ENCODE measurements around the gene UNC13D. TPM values are rescaled to one million over a fixed set of nuclear protein-coding genes. Genes with fewer than 3 reads are reported as not detected.
A peak's percentile ranks its signal among the peaks of the same experiment; 100 is the strongest.

Gene UNC13D
- total RNA-seq, 1 experiment from 2014 or later, result 12.7 TPM

GRCh38 chr17:75846692-75847613, 2.7 kb upstream of the UNC13D start:
- no peak overlapping the region for H3K4me3 ChIP-seq (ENCODE audit: low read depth in 2 of 2, low read length in 2 of 2)
- ATAC-seq (no peak), DNase-seq (ENCODE audit: low read depth, low spot score) (no peak)
- no TSS peak for BruUV-seq (replicated peaks)
- intact Hi-C loops (cut with micrococcal nuclease; ENCODE audit: unreplicated experiment), result no loop called here
- no peaks in the 10 kb centered on the region for H3K9me3 ChIP-seq (ENCODE audit: control insufficient read depth, insufficient read depth, low read depth, low read length)
- H3K27ac ChIP-seq (ENCODE audit: low read length), result no peak overlapping the region; the same call in 1 of the 2 replicates
- in situ Hi-C loops (cut with HindIII; ENCODE audit: low pct_unique_long_range_greater_than_20kb, low sequenced_read_pairs), result no loop called here
- H3K27me3 ChIP-seq (ENCODE audit: control insufficient read depth, insufficient read depth, low read length), result no peaks in the 10 kb centered on the region
- ChIA-PET POLR2A (no interaction called here), CTCF (interaction anchor here (0.6 to 2.4 kb wide), 7 partner anchors 9 to 67 kb away, joined by 3 to 22 read pairs (median 3); partner anchors contain the start of gene WBP2)
- H3K4me1 ChIP-seq (ENCODE audit: control insufficient read depth, insufficient read depth, low read length), result peaks cover 41% of the 10 kb centered on the region
- TF ChIP-seq POLR2AphosphoS5 (IDR thresholded peaks at IDR 0.05; ENCODE audit: low read depth, low read length) (no peak), SIN3A (IDR thresholded peaks at IDR 0.05; ENCODE audit: borderline replicate concordance, insufficient read depth, low read depth, low read length) (no peak), REST (IDR thresholded peaks at IDR 0.05; ENCODE audit: insufficient read depth in 1 of 2, low read depth in 2 of 2, low read length in 1 of 2) (no peak), TCF7L2 (IDR thresholded peaks at IDR 0.05; ENCODE audit: low read depth, low read length) (no peak)
- TF ChIP-seq, protein P1, sequence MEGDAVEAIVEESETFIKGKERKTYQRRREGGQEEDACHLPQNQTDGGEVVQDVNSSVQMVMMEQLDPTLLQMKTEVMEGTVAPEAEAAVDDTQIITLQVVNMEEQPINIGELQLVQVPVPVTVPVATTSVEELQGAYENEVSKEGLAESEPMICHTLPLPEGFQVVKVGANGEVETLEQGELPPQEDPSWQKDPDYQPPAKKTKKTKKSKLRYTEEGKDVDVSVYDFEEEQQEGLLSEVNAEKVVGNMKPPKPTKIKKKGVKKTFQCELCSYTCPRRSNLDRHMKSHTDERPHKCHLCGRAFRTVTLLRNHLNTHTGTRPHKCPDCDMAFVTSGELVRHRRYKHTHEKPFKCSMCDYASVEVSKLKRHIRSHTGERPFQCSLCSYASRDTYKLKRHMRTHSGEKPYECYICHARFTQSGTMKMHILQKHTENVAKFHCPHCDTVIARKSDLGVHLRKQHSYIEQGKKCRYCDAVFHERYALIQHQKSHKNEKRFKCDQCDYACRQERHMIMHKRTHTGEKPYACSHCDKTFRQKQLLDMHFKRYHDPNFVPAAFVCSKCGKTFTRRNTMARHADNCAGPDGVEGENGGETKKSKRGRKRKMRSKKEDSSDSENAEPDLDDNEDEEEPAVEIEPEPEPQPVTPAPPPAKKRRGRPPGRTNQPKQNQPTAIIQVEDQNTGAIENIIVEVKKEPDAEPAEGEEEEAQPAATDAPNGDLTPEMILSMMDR (IDR thresholded peaks at IDR 0.05), result no peak
- H3K36me3 ChIP-seq (ENCODE audit: control insufficient read depth, insufficient read depth, low read length), result no peaks in the 10 kb centered on the region; the same call in 1 of the 2 replicates

- no peak for TF ChIP-seq TCF7L2 (IDR thresholded peaks at IDR 0.05; ENCODE audit: low read depth, low read length)
- TF ChIP-seq REST (IDR thresholded peaks at IDR 0.05; ENCODE audit: insufficient read depth in 1 of 2, low read depth in 2 of 2, low read length in 1 of 2), result no peak
- TF ChIP-seq, protein P1 (IDR thresholded peaks at IDR 0.05), result no peak
- TF ChIP-seq SIN3A (IDR thresholded peaks at IDR 0.05; ENCODE audit: borderline replicate concordance, insufficient read depth, low read depth, low read length), result no peak
- TF ChIP-seq POLR2AphosphoS5 (IDR thresholded peaks at IDR 0.05; ENCODE audit: low read depth, low read length), result no peak
- ChIA-PET POLR2A (interaction anchor here (0.6 kb wide), 1 partner anchor 22 kb away, joined by 3 read pairs; no protein-coding TSS in a partner anchor), CTCF (interaction anchor here (0.9 to 2.4 kb wide), 4 partner anchors 9 to 66 kb away, joined by 3 to 22 read pairs (median 4); partner anchors contain the start of gene WBP2)
- ATAC-seq (no peak), DNase-seq (ENCODE audit: low read depth, low spot score) (no peak)
- Histone ChIP-seq H3K4me3 (ENCODE audit: low read depth in 2 of 2, low read length in 2 of 2) (no peak overlapping the region), H3K27me3 (ENCODE audit: control insufficient read depth, insufficient read depth, low read length) (no peaks in the 10 kb centered on the region), H3K27ac (ENCODE audit: low read length) (peak overlapping the region; percentile 84), H3K36me3 (ENCODE audit: control insufficient read depth, insufficient read depth, low read length) (no peaks in the 10 kb centered on the region; the same call in 1 of the 2 replicates), H3K4me1 (ENCODE audit: control insufficient read depth, insufficient read depth, low read length) (peaks cover 41% of the 10 kb centered on the region), H3K9me3 (ENCODE audit: control insufficient read depth, insufficient read depth, low read depth, low read length) (no peaks in the 10 kb centered on the region)
- intact Hi-C loops (cut with micrococcal nuclease; ENCODE audit: unreplicated experiment), result no loop called here
- in situ Hi-C loops (cut with HindIII; ENCODE audit: low pct_unique_long_range_greater_than_20kb, low sequenced_read_pairs), result no loop called here
- TSS peak; percentile 84 for BruUV-seq (replicated peaks)
These were observed 1.9 kb upstream of the UNC13D start for GRCh38 chr17:75845933-75846691.
